ENCODE measurements around the gene HOXA9. TPM values are rescaled to one million over a fixed set of nuclear protein-coding genes. Genes with fewer than 3 reads are reported as not detected.
A peak's percentile ranks its signal among the peaks of the same experiment; 100 is the strongest.

The HOXA9 gene
- polyA plus RNA-seq, 1 donor (not counting 4 experiments of a cell fraction or from before 2014, with no cell fraction given), result 28.1 TPM

DNA sequence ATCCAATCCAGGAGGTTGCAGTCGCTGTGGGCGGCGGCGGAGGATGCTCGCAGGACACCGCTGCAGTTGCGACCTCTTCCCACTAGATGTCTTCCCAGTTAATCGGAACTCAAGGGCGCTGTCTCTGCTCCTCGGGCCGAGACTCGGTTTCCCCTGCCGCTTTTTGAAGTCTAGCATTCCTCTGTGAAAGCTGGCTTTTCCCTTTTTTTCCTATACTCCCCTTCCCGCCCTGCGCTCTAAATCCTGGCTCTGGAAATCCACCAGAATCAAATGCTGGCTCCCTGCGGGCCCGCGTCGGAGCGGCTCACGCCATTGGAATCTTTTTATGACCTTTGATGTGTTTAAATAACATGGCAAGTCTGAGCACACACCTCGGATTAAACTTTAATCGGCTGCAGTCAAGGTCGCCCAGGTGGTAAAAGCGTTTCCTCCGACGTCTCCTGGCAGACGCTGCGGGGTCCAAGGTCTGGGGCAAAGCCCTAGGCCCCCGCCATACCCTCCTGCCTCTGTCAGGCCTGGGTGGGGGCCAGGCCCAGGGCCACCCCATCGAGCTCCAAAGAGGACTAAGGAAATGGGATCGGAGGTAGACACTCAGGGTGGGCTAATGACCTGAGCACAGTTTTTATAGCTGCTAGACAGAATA lies 45.2 kb upstream of the HOXA9 start:
- Histone ChIP-seq H3K27me3 (ENCODE audit: control insufficient read depth, extremely low read depth, insufficient read depth, low read length) (peaks cover 88% of the 10 kb centered on the region), H3K79me2 (ENCODE audit: control insufficient read depth, insufficient read depth, low read length) (no peaks in the 10 kb centered on the region), H3K4me3 (ENCODE audit: control insufficient read depth in 2 of 3, extremely low read depth in 1 of 3, insufficient read depth in 2 of 3, low read depth in 1 of 3, low read length in 3 of 3) (peak overlapping the region in 2 of 3 experiments; percentile 11 to 56), H3K4me2 (ENCODE audit: control insufficient read depth, extremely low read depth, insufficient read depth, low read depth, low read length) (peak overlapping the region; percentile 75), H3K27ac (ENCODE audit: control insufficient read depth, insufficient read depth, low read length) (no peak overlapping the region), H3K9me1 (ENCODE audit: control insufficient read depth, extremely low read depth, insufficient read depth, low read length) (no peaks in the 10 kb centered on the region), H3K9me3 (ENCODE audit: control insufficient read depth, low read depth, low read length) (no peaks in the 10 kb centered on the region), H2AFZ (ENCODE audit: control insufficient read depth, low read length) (peak overlapping the region; percentile 58), H4K20me1 (ENCODE audit: control insufficient read depth, extremely low read depth, insufficient read depth, low read length) (peaks cover 14% of the 10 kb centered on the region), H3K9ac (ENCODE audit: control insufficient read depth, extremely low read depth, insufficient read depth, low read length) (no peak overlapping the region), H3K4me1 (ENCODE audit: control insufficient read depth, extremely low read depth, insufficient read depth, low read length) (peaks cover 5% of the 10 kb centered on the region), H3K36me3 (ENCODE audit: control insufficient read depth in 2 of 2, extremely low read depth in 1 of 2, insufficient read depth in 2 of 2, low read length in 2 of 2) (no peaks in the 10 kb centered on the region)
- DNase-seq (ENCODE audit: low read depth, low spot score), result no peak
- FAIRE-seq, result peak; percentile 65
- dilution Hi-C loops (cut with MboI; ENCODE audit: extremely low pct_ligation_motif_present, low sequenced_read_pairs), result loop anchor here (25.0 kb wide), 1 partner anchor 377 kb away; no protein-coding TSS in a partner anchor
- no peak for TF ChIP-seq EZH2 (IDR thresholded peaks at IDR 0.05; ENCODE audit: low read length)
- peak; percentile 77 to 91 (median 89) for TF ChIP-seq CTCF (optimal IDR thresholded peaks at IDR 0.05 in 1 of 3, IDR thresholded peaks at IDR 0.05 in 1 of 3, conservative IDR thresholded peaks at IDR 0.05 in 1 of 3; ENCODE audit: extremely low read depth in 1 of 3, insufficient read depth in 2 of 3, low read length in 3 of 3)

DNA sequence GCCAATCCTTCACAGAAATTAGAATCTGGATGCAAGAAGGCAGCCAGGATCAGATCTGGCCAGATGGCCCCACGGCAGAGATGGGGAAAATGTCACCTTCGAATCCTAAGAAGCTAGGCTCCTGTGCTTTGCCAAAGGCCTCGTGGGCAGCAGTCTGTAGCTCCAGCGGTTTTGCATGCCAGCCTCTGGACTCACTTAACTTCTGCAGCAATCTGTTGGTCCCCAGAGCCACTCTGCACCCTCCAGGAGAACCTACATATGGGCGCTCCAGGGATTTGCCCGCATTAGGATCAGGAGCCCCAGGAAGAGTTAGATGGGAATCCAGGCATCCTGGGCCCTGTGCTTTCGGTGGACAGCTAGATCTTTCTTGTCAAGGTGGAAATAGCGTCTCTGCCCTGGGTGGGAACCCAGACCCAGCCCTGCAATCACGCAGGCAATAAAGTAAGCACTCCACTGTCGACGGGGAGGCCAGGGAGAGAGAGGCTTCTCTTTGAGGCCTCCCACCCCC lies 44.6 kb upstream of the HOXA9 start:
- Histone ChIP-seq H3K9me3 (ENCODE audit: control insufficient read depth, low read depth, low read length) (no peaks in the 10 kb centered on the region), H4K20me1 (ENCODE audit: control insufficient read depth, extremely low read depth, insufficient read depth, low read length) (peaks cover 18% of the 10 kb centered on the region), H3K27ac (ENCODE audit: control insufficient read depth, insufficient read depth, low read length) (no peak overlapping the region), H3K4me1 (ENCODE audit: control insufficient read depth, extremely low read depth, insufficient read depth, low read length) (peaks cover 5% of the 10 kb centered on the region), H3K9ac (ENCODE audit: control insufficient read depth, extremely low read depth, insufficient read depth, low read length) (no peak overlapping the region), H2AFZ (ENCODE audit: control insufficient read depth, low read length) (no peak overlapping the region), H3K36me3 (ENCODE audit: control insufficient read depth in 2 of 2, extremely low read depth in 1 of 2, insufficient read depth in 2 of 2, low read length in 2 of 2) (no peaks in the 10 kb centered on the region), H3K79me2 (ENCODE audit: control insufficient read depth, insufficient read depth, low read length) (no peaks in the 10 kb centered on the region), H3K27me3 (ENCODE audit: control insufficient read depth, extremely low read depth, insufficient read depth, low read length) (peaks cover 93% of the 10 kb centered on the region), H3K9me1 (ENCODE audit: control insufficient read depth, extremely low read depth, insufficient read depth, low read length) (no peaks in the 10 kb centered on the region), H3K4me2 (ENCODE audit: control insufficient read depth, extremely low read depth, insufficient read depth, low read depth, low read length) (no peak overlapping the region), H3K4me3 (ENCODE audit: control insufficient read depth in 2 of 3, extremely low read depth in 1 of 3, insufficient read depth in 2 of 3, low read depth in 1 of 3, low read length in 3 of 3) (no peak overlapping the region)
- FAIRE-seq, result no peak
- TF ChIP-seq EZH2 (IDR thresholded peaks at IDR 0.05; ENCODE audit: low read length), result peak; percentile 14
- no peak for TF ChIP-seq CTCF (optimal IDR thresholded peaks at IDR 0.05 in 1 of 3, IDR thresholded peaks at IDR 0.05 in 1 of 3, conservative IDR thresholded peaks at IDR 0.05 in 1 of 3; ENCODE audit: extremely low read depth in 1 of 3, insufficient read depth in 2 of 3, low read length in 3 of 3)
- dilution Hi-C loops (cut with MboI; ENCODE audit: extremely low pct_ligation_motif_present, low sequenced_read_pairs), result loop anchor here (25.0 kb wide), 1 partner anchor 377 kb away; no protein-coding TSS in a partner anchor
- no peak for DNase-seq (ENCODE audit: low read depth, low spot score)

Data from keratinocyte (primary cell).